Jurkat, Clone E6-1 (cell line): ENCODE data around the gene PPP1R13B.

Source experiments
- DNase-seq: peaks from one replicate; pipeline ENCODE4 v3.0.0-alpha.2; 2011; ENCODE audit warnings: low read depth, low spot score
- H3K4me3 ChIP-seq: 2 replicates; pipeline ENCODE4 v1.5.1; 2011; ENCODE audit warnings: mild to moderate bottlenecking, low read length, control low read depth, moderate library complexity

PPP1R13B gene

DNA sequence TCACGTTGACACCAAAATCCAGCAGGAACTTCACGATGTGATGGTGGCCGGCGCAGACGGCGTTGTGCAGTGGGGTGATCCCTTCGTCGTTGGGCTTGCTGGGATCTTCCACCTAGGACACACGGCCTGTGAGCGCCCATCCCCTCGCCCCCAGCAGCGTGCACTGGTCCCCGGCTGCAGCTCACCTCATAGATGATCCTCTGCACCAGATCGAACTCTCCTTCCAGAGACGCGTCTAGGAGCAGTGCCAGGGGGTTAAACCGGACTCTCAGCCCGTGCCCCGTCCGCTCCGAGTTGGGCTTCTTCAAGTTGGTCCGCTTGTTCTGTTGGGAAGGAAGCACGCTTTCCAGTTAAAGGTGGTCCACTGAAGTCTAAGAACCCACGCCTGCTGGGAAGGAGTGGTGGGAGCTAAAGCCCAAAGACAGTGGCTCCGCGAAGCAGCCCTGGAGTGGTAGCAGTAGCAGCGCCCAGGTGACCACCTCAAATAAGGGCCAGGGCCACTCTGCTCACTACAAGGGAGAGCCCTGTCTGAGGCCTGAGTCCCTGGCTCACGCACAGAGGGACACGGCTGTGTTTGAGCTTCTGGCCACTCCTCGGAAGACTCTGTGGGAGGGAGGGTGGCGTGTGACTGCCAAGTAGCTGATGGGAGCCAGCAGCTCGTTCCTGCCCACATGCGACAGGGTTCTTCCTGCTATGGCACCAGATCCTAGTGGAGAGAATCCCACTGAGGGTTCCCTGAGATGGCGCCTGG is 108.5 kb downstream of the PPP1R13B start:
- H3K4me3 ChIP-seq, result no peak overlapping the region
- no peak for DNase-seq

DNA sequence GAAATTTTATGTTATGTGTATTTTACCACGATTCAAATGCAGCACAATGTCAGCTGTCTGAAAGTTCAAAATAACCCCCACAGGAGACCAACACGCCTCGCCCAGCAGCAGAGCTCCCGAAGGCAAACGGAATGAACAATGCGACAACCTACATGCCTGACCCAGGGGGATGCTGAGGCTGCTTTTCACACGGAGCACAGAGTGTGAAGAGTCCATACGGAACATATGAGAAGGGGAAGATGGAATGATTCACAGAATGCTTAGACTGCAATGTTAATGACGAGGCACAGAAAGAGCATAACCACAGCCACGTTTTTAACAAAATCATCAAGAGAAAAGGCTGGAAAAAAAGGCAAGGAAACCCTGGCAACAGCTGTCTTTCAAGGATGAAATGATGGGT is 109.2 kb downstream of the PPP1R13B start:
- H3K4me3 ChIP-seq, result no peak overlapping the region
- no peak for DNase-seq

DNA sequence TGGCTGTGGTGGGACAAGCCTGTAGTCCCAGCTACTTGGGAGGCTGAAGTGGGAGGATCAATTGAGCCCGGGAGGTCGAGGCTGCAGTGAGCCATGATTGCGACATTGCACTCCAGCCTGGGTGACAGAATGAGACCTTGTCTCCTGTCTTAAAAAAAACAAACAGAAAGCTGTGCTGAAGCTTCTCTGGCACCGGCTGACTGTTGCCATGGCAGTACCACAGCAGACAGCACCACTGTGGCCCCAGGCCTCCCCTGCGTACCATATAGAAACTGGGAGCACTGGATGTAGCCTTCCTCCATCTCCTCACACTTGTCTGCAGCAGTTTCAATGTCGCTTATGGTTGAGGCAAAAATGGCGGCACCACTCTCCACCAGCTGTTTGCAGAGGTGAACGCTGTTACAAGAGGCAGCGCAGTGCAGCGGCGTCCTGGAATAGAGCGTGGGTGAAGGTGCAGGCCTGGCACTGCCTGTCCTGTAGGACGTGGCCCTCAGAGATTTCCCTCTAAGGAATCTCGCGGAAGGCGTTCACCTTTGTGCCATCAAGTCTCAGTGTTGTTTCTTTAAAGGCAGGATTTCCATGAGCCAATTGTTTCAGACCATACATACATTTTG is 109.8 kb downstream of the PPP1R13B start:
- no peak overlapping the region for H3K4me3 ChIP-seq
- no peak for DNase-seq

DNA sequence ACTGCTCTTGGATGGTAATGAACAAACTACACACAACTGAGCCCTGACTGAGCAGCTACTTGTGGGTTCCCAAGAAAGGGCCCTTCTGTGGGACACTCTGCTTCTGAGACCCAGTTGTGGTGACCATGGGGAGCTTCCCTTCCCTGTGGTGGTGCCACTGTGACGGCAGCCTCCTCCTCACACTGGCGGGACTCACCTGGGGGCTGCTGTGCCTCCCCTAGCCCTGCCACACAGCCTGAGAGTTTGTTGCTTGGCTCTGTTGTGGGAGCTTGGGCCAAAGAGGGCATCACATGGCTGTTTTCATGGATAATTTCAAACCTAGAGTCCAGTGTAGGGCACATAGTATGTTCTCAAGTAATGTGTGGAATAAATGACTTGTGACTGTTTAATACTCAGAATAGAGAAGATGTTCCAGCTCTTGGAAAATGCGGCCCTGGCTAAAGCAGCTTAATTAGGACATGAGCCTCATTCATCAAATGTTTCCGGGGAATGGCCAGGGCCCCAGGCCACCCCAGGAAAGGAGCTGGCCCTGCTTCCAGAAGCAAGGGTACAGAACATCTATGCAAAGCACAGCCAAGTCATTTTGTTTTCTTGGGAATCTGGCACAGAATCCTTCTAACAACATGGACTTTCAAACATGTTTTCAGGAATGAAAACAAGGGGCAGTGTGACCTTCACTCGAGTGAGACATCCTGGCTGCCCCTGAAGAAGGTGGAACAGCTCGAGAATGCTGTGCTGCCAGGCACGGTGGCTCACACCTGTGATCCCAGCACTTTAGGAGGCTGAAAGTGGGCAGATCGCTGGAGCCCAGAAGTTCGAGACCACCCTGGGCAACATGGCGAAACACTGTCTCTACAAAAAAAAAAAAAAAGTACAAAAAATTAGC is 110.6 kb downstream of the PPP1R13B start:
- H3K4me3 ChIP-seq, result no peak overlapping the region
- no peak for DNase-seq

DNA sequence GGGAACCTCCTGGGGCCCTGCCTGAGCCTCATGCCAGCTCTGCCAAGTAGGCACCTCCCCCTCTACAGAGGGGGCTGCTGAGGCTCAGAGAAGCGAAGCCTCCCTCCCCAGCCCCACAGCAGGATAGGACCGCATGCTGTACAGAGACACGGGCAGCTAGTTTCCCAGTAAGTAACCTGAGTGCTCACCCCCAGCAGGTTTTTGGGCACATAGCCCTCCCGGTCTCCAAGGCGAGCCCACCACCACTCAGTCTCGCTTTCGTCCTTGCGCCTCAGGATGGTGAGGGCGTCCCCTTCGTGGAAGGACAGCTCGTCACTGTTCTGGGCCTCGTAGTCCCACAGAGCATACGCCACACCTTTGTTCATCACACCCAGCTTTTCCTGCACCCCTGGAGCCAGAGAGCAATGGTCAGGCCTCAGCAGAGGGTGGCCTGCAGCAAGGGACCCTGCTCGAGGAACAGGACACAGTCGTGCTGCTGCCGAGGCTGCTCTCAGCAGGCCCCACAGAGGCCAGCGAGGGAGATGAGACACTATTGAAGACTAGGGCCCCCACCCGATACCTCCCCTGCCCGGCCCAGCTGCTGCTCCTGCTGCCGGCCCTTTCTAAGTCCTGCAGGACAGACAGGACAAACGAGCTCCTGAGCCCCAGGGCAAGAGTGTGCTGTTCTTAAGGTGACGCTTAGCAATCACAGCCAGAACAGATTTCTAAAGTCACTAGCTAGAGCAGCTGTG is 111.4 kb downstream of the PPP1R13B start:
- DNase-seq, result no peak
- H3K4me3 ChIP-seq, result no peak overlapping the region

DNA sequence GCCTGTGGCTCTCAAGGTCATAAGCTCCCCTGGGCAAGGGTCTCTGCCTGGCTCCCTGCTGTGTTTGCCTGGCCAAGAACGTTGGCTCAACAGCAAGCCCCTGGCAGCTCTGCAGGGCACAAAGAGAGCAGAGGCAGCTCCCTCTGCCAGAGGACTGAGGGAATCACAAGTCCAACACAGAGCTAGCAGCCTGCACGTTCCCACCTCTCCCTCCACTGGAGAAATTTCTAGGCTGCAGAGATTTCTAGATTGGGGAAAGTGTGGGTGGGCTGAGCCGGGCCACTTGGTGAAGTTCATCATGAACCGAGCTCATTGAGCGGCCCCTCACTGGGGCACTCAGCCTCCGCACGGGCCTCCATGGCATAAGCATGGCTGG is 111.9 kb downstream of the PPP1R13B start:
- no peak overlapping the region for H3K4me3 ChIP-seq
- DNase-seq, result no peak

DNA sequence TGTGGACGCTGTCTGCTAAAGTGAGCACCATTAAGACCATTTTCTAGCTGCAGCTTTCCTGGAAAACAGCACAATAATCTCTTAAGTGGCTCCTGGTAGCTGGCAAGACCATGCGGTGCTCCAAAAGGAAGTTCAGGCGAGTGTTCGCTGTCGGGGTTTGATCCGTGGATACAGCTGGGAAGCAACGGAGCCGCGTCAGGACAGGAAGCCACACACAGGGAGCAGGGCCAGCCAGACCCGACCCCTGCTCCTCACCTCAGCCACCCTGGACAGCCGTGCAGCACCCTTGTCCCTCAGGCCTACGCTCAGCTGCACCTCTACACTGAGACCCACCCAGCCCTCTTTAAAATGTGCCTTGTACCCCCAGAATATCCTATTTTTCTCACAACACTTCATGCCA is 112.4 kb downstream of the PPP1R13B start:
- no peak for DNase-seq
- H3K4me3 ChIP-seq, result no peak overlapping the region

DNA sequence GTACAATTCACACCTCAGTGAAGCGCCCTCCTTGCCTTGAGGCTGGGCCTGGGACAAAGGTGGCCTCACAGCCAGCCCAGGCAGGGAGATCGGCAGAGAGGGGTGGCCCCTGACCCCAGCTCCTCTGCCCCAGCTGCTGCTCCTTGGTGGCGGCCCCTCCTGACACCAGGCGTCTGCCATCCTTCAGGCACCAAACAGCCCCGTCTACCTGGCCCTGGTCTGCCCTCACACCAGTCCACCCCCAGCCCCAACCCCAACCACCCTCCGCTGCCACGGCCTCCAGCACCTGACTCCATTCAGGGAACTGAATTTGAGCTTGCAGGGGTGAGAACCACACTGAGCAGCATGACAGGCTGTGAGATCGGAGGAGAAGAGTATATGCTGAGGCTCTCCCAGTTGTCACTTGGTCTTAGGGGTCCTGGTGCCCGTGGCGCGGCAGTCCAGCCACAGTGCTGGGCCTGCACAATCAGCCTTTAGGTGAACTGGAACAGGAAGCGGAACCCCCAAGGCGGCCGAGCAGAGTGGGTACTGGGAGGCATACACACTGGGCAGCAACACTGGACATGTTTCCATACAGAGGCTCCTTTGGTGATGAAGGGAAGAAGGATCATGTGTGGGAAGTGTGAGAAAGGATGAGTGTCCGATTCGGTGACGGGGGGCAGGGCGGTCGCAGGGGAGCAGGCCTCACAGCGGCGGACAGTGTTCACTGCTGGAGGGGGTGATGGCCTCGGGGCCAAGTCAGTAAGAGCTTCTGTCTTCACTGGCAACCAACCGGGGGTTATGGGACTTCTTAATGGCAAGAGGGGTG is 113.1 kb downstream of the PPP1R13B start:
- H3K4me3 ChIP-seq, result no peak overlapping the region
- DNase-seq, result no peak

DNA sequence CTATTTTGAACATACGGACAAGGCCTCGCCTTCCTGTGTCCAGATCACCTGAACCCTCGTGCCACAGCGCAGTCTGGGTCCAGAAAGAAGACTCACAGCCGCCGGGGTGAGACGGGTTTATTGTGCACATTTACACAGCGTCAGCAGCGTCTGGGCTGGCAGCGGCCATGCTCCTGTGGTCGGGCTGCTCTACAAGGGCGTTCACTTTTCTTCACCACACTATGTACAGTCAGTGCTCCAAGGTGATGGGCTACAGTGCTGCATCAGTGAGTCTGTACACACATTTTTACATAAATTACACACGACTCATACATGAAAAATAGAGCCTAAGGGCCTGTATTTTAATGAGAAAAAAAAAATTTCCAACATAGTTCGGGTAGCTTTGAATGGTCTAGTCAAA is 113.7 kb downstream of the PPP1R13B start:
- no peak for DNase-seq
- no peak overlapping the region for H3K4me3 ChIP-seq

DNA sequence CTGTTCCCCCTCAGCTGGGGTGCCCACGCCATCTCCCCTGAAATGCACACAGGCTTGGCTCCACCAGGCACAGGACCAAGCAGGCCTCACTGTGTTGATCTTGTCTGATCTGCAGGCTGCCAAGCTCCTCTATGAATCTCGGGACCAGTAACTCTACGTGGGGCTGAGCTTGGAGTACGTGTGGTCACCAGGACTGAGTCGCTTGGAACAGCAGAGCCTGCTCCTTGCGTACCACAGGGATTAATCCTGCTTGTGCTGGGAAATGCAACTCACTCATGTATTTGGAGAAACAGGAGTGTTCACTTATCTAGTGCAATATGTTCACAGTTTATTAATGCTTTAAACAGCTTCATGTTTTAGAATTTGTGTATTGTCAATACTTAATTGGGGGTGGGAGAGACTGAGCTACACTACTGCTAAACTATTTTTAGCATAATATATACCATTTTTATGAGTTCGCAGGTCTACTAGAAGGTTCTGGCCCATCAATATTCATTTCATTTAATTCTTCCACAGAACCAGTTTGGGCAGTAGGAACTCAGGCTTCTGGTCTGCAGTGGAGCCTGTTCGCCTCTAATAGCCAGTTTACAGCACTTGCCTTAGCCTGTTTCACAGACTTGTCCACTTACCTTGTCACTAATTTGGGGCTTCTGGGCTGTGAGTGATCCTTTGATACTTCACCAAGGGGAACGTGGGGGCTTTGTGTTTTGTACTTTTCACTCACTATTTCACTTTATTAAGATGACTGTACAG is 114.3 kb downstream of the PPP1R13B start:
- no peak overlapping the region for H3K4me3 ChIP-seq
- no peak for DNase-seq

DNA sequence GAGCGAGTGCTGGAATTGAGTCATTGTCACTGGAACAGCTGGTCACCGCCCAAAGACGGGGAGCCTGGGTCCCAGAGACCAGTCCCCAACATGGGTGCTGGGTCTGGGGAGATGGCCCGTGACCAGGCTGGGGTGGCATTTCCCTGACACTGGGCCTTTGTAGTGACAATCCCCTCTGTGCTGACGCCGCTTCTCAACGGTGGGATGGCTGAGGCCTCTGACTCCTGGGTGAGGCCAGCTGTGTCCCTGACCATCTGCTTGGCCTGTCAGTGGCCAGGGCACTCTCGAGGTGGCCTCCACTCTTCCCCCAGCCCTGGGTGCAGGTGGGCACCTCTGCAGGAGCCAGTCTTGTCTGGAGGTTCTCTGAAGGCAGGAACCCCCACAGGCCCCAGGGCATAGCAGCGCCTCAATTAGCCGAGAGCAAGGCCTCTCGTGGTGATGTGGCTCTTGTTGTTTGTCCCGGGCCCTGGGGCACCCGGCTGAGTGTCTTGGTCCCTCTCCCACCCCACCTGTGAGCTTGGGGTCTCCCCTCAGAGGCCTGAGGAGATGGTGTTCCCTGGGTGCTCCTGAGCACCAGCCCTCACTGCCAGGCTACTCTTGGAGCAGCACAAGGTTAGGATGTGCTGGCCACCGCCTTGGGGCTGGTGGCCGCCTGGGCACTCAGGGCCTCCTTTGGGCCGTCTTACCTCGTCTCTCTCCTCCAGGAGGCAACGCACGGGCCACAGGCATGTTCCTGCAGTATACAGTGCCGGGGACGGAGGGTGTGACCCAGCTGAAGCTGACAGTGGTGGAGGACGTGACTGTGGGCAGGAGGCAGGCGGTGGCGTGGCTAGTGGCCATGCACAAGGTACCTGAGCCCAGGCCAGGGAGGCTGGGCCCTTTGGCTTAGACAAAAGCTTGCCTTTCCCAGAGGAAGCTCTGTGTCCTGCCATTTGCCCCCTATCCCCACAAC is 115.2 kb downstream of the PPP1R13B start:
- DNase-seq, result no peak
- no peak overlapping the region for H3K4me3 ChIP-seq

DNA sequence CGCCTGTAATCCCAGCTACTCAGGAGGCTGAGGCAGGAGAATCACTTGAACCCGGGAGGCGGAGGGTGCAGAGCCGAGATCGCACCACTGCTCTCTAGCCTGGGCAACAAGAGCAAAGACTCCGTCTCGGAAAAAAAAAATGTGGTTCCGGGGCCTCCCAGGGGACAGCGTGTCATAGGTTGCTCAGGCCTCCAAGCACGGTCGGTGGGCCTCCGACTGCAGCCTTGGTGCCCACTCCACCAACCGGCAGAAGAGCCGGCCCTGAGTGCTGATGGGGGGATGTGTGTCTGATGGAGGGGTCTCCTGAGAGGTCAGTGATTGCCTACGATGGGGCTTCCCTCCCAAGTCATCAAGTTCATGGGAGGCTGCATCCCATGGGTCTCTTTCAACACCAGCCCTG is 115.9 kb downstream of the PPP1R13B start:
- DNase-seq, result no peak
- no peak overlapping the region for H3K4me3 ChIP-seq

DNA sequence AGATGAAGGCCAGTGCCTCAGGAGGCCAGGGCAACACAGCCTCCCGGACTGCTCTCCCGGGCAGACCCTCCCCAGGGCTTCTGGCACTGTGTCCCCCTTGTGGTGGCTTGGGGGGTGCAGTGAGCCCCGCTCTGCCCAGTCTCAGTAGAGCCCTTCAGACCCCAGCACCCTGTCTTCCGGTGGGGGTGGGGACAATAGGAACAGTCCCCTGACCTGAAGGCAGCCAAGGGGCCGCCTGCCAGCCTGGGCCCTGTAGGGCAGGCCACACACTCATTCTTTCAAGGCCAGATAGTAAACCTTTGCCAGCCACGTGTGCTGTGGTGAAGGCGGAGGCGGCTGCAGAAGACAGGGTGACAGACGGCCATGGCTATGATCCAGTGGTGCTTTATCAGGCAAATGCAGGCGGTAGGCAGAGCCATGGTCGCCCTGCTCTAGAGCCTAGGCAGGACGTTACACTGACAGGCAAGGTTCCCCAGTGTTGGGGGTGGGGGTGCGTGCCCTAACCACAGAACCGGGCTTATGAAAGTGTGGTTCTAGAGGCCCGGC is 116.8 kb downstream of the PPP1R13B start:
- no peak for DNase-seq
- H3K4me3 ChIP-seq, result no peak overlapping the region

DNA sequence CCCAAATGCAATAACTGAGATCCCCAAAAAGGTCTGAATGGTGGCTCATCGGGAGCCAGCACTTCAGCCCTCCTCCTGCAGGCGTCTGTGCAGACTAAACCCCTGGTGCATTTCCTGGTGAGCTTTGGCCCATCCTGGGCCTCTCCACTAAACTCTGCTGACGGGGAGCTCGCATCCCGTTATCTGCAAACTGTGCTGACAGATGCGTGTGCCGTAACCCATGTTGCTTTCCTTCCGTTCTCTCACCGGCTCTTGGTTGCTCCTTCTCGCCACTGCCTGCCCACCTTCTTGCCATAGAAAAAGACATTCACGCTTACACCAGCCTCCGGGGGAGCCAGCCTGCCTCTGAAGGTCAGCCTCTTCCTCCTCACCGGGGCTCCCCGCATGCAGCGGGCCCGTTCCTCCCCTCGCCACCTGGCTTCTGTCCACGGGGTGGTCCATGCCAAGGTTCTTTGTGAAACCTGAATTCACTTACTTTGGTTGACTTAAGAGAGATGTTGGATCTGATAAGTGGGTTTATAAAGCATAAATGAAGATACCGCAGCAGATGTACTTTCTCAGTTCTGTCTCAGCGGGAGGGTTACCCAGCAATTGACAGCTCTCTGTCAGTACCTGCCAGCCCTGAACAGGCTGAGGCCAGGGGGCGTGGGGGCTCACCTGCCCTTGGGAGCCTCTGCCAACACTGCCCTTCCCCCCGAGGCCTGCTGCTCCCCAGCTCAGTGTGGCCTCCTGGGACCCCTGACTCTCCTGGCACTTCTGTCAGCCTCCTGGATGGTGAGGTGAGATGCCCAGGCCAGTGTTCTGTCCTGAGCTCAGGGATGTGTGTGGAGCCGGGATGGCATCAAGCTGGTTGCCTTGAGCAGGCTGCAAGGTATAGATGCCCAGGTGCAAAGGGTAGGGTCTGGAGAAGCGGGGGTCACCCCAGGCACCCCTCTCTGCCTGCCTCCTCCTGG is 117.6 kb downstream of the PPP1R13B start:
- H3K4me3 ChIP-seq, result peak overlapping the region; percentile 15
- peak; percentile 83 for DNase-seq

DNA sequence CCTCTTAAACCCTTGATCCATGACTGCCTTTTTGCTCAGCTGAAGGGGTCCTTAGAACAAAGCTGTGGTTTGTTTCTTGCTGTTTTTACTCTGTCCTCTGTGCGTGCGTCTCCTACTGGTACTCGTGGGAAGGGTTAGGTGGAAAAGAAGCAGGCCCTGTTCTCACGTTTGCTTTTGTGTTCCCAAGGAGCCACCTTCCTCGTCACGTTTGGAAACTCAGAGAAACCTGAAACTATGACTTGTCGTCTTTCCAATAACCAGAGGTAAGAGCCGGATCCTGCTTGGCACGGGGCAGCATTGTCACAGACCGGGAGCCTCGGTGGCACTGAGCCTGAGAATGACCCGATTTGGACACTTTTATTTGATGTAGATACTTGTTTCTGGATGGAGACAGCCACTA is 118.7 kb downstream of the PPP1R13B start:
- no peak overlapping the region; the same call in 1 of the 2 replicates for H3K4me3 ChIP-seq
- no peak for DNase-seq

DNA sequence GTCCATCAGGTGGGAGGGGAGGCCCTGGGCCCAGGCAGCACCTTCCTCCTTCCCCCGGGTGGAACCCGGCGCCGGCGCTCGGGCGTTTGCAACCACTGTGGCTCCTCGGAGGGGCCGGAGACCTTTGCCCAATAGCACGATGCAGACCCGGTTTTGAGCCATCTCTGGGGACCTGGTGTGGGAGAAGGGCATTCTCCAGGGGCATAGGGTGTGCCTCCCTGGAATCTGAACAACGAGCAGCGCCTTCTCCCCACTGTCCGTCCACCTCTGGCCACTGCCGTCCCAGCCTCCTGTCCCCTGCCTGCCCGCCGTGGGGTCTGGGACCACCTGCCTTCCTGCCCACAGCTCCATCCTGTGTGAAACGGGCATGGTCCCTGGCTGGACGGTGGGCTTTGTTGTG is 119.2 kb downstream of the PPP1R13B start:
- DNase-seq, result no peak
- H3K4me3 ChIP-seq, result no peak overlapping the region
